Measurements from ENCODE around the gene PTPN14.
"Not testable (repeated sequence)": the region's sequence is repeated elsewhere in the genome, so short reads cannot be mapped to it uniquely, and the experiment has no call there.

Gene PTPN14

DNA sequence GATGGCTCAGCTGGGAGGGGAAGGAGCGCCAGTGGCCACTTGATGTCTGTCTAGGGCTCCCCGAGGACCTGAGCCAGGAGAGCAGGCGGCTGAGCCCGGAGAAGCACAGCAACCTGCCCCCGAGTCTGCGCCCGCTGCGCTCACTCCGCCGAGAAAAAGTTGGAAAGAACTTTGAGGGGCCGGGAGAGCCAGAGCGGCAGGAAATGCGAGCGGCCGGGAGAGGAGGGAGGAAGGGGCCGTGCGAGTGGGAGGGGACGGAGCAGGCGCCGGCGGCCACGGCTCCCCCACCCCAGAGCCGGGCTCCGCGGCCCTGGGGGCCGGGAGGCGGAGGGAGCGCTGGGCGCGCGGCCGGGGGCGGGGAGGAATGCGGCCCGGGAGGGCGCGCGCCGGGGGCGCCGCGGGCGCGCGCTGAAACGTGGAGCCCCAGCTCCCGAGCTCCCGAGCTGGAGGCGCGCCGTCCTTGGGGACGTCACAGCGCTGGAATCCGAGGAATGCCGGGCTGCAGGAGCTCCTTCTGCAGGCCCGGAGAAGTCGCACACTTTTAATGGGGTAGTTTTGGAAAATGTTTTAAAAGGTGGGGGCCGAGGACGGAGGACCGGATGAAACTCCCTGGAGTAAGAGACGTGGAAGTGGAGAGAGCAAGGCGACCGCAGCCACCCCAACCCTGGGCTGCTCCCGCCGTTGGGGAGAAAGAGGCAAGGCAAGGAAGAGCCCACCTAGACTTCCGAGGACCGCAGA lies at the start of gene PTPN14:
Gene PTPN14, minus strand, starts transcription at position 167 of the 738 bp plus-strand sequence. CDS start 86,799 bp downstream, outside the sequence.
- no peak for DNase-seq (ENCODE audit: low read depth)

DNA sequence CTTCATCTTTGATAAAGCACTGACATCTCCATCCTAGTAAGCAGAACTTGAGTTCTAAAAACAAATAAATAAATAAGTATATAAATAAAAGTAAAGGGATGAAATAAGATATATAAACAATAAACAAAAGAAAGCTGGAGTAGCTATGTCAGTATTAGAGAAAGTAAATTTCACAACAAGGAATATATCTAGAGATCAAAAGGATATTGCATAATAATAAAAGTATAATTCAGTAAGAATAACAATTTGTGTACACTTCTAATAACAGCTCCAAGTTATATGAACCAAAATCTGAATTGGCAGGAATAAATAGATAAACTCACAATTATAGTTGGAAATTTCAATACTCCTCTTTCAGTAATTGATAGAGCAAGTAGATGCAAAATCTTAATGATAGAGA lies 41.8 kb upstream of the PTPN14 start:
- no peak for DNase-seq (ENCODE audit: low read depth)

DNA sequence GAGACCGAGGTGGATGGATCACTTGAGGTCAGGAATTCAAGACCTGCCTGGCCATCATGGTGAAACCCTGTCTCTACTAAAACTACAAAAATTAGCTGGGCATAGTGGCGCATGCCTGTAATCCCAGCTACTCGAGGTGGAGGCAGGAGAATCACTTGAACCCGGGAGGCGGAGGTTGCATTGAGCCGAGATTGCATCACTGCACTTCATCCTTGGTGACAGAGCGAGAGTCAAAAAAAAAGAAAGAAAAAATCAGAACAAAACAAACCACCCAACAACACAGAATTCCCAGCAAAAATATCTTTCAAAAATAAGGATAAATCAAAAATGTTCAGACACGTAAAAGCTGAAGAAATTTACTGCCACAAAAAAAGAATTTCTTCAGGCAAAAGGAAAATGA lies 40.5 kb upstream of the PTPN14 start:
- not testable (repeated sequence) for DNase-seq (ENCODE audit: low read depth)

DNA sequence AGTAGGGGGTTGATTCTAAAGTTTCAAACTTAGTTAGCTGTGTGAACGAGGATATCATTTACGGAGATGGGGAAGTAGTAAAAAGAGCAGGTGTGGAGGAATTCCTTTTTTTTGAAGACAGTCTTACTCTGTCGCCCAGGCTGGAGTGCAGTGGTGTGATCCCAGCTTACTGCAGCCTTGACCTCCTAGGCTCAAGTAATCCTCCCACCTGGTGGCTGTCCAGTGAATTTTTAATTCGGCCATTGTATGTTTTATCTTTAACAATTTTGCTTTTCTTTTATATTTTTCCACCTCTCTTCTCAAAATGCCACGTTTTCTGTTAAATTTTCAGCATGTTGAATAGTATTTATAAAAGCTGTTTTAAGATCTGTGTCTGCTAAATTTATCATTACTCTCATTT lies 39.3 kb upstream of the PTPN14 start:
- DNase-seq (ENCODE audit: low read depth) = no peak

DNA sequence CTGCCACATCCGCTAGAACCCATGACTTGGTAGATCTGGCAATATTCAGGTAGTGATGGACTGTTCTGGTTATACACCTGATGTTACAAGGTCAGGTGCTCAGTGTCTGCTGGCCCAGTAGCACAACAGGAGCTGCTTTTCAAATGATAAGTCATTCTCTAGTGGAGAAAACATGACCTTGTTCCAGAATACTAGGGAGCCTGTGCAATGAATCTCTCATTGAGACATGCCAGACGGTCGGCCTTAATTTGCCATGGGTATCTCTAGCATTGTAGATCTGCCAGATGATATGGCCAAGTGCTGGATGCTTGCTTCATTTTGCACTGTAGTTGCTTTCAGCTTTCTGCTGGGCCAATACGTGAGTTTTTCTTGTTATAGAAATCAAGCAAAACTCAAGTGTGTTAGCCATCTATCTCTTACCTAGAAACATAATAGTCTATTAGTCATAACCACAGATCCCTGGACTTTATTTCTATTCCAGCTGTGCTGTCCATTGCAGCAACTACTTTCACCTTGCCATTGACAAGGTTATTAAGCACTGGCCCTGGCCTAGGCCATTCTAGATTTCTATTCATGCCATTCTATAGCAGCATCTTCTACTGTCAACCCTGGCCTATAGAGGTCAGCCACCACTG lies 37.7 kb upstream of the PTPN14 start:
- DNase-seq (ENCODE audit: low read depth) = no peak

DNA sequence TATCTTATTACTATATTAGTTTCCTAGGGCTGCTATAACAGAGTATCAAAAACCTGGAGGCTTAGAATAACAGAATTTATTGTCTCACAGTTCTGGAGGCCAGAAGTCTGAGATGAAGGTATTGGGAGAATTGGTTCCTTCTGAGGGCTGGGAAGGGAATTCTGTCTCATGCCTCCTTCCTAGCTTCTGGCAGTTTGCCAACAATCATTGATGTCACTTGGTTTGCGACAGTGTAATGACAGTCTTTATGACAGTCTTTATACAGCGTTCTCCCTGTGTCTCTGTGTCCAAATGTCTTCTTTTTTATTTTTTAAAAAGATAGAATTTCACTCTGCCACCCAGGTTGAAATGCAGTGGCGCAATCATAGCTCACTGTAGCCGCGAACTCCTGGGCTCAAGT lies 35.8 kb upstream of the PTPN14 start:
- no peak for DNase-seq (ENCODE audit: low read depth)

DNA sequence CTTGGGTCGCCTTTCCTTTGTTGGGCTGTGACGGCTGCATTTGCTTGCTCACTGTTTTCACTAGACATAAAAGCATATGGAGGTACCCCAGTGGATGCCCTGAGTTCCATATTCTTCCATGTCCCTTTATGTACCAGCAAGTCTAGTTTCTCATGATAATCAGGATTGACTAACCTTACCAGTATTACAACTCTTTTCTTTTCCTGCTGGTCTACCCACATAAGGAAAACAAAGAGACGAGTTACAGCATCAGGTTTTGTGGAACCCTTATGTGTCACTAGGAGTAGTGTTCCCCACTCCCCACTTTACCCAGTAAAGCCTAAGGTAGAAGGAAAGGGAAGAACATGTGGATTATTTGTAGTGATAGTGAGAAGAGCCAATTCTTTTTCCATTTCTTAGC lies 35.2 kb upstream of the PTPN14 start:
- DNase-seq (ENCODE audit: low read depth) = no peak

DNA sequence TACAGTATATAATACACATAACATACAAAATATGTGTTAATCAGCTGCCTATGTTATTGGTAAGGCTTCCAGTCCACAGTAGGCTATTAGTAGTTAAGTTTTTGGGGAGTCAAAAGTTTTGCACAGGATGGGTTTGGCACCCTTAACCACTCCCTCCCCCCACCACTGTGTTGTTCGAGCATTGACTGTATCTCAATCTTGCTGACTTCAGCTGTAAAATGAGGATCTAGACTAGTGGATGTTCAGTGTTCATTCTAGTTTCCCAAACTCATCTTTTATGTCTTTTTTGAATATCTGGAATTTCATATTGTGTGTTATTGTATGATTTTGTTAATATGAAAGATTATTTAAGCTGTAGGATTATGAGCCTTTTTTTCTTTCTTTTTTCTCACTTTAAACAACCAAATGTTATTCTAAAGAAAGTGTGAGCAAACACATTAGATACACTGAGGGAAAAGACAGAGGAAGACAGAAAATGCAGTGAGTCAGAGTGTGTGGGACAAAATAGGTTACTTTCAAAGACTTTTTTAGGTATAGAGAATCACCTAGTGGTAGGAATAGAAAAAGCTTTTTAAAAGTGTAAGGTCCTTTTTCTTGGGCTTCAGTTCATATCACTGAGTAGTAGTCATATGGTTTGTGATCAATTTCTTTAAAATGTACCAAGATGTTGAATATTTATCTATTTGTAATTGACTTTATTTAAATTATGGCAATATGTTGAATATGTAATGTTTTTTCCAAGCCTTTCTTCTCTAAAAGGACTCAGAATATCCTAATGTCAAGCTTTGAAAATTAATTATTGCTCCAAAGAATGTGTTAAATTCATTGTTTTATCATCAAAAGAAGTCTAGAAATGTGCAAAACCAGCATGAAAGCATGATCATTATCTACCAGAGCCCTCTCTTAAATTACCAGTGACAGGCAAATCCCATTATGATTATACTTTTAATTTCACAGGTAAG lies 33.7 kb upstream of the PTPN14 start:
- no peak for DNase-seq (ENCODE audit: low read depth)

DNA sequence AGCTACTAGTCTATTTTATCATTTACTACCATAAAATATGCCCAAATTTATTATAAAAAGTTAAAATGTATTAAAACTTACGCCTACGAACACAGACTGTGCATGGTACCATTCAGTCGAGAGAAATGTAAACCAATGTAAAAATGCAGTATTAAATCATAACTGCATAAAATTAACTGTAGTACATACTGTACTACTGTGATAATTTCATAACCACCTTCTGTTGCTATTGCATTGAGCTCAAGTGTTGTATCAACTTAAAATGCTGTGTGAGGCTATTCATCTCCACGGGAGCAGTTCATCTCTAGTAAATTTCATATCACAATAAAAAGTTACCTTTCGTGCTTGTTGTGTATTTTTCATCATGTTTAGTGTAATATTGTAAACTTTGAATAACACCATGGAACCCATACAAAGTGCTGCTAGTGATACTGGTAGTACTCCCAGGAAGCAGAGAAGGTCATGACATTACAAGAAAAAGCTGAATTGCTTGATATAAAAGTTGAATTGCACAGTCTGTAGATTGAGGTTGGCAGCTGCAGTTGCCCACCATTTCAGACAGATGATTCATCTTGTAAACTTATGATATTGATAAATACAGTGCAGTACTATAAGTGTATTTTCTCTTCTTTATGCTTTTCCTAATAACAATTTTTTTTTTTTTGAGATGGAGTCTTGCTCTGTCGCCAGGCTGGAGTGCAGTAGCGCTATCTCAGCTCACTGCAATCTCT lies 32.6 kb upstream of the PTPN14 start:
- no peak for DNase-seq (ENCODE audit: low read depth)

DNA sequence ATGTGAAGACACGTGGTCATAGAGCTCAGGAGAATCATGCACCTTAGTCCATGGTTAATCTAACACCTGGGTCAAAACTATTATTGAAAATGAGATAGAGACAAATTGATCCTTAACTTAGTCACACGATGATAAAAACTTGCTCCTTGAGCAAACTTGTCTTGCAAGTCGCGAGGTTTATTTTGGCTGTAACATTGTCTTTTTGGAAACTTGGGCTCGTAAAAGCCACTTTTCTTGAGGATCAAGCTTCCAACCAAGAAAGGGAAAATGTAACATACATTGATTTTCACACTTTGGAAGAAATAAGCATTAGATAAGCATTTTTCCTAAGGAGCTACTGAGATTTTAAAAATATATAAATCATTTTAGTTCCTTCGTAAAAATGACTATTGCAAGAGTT lies 31.7 kb upstream of the PTPN14 start:
- no peak for DNase-seq (ENCODE audit: low read depth)

DNA sequence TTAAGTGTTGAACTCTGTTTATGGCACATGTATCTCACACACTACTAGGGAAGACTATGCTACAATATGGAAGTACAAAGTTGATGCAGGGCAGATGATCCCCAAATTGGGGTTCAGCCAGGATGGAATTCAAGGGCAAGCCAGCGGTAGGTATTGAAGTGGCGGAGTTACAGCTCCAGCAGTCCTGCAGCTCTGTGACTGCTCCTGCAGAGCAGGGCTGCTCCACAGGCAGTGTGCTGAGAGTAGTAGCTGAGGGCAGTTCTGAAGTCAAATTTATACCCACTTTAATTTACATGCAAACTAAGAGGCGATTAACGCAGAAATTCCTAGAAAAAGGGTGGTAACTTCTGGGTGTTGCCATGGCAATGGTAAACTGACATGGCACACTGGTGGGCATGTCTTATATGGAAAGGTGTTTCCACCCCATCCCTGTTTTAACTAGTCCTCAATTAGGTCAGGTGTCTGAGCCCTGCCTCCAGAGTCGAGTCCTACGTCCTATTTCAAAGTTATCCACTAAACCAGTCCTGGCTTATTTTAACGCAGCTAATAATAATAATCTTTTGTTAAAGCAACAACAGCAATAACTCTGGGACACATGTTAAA lies 31.0 kb upstream of the PTPN14 start:
- DNase-seq (ENCODE audit: low read depth) = no peak

DNA sequence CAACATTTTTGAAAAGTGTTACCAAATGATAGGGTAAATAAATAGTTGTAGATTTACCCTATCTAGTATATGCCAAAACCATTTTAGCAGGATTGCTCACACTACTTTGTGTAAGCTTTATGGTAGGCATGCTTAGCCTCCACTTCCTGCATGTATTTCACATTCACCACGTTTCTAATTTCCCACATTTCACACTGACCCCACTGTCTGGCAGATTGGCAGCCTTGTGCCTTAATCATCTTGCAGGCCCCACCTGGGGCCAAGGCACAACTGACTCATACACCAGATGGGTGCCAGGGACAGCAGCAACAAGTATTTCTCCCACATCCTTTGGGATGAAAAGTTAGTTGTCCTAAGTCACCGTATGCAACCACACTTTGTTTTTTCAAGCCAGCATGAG lies 30.4 kb upstream of the PTPN14 start:
- DNase-seq (ENCODE audit: low read depth) = no peak

DNA sequence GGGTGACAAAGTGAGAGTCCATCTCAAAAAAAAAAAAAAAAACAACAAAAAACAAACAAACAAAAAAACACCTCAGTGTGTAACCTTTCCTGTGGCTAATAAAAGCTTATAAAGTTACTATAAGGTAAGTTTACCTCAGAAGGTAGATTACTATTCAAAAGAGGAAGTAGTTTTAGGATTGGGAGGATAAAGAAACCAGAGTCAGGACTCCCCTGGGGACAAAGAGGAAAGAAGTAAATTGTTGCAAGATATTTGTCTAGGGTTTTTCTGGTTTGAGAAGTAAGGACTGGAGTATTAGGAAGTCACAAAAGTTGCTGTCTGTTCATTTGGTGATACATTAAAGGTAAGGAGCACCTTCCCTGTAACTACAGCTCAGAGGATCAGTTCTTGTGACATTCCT lies 27.8 kb upstream of the PTPN14 start:
- no peak for DNase-seq (ENCODE audit: low read depth)

DNA sequence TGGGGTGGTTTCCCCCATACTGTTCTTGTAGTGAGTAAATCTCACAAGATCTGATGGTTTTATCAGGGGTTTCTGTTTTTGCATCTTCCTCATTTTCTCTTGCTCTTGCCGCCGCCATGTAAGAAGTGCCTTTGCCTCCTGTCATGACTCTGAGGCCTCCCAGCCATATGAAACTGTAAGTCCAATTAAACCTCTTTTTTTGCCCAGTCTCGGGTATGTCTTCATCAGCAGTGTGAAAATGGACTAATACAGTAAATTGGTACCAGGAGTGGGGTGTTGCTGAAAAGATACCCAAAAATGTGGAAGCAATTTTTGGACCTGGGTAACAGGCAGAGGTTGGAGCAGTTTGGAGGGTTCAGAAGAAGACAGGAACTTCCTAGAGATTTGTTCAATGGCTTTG lies 24.7 kb upstream of the PTPN14 start:
- DNase-seq (ENCODE audit: low read depth) = not testable (repeated sequence)

DNA sequence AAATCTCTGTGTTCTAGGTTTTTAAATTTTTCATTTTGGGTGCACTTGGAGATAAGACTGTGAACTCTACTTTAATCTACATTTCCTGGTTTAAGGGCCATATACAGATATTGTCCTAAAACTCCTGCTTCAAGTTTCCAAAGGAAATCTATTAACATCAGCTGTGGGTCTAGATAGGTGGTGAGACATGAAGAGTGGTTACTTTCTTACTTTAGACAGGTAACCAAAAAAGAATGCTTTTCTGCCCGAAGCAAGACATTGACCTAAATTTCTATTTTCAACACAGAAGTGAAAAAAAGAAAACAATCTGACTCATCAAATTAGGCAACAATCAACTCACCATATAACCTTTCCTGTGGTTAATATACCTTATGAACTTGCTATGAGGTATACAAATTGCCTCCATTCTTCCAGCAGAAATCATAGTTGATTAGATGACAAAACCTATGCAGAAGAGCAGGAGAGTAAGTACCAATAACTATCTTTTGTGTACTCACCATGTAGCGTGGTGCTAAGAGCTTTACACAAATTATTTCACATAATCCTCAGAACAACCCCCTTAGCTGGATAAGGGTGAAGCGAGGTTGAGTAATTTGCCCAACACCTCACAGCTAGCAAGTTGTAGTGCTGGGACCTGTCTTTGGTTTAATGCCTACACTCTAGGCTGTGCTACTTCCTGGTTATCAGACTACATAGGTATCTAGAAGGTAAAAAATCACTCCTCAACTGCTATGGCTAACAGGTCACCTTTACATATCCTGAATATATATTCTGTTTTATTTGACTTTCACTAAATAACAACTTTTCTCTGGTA lies 23.4 kb upstream of the PTPN14 start:
- no peak for DNase-seq (ENCODE audit: low read depth)

DNA sequence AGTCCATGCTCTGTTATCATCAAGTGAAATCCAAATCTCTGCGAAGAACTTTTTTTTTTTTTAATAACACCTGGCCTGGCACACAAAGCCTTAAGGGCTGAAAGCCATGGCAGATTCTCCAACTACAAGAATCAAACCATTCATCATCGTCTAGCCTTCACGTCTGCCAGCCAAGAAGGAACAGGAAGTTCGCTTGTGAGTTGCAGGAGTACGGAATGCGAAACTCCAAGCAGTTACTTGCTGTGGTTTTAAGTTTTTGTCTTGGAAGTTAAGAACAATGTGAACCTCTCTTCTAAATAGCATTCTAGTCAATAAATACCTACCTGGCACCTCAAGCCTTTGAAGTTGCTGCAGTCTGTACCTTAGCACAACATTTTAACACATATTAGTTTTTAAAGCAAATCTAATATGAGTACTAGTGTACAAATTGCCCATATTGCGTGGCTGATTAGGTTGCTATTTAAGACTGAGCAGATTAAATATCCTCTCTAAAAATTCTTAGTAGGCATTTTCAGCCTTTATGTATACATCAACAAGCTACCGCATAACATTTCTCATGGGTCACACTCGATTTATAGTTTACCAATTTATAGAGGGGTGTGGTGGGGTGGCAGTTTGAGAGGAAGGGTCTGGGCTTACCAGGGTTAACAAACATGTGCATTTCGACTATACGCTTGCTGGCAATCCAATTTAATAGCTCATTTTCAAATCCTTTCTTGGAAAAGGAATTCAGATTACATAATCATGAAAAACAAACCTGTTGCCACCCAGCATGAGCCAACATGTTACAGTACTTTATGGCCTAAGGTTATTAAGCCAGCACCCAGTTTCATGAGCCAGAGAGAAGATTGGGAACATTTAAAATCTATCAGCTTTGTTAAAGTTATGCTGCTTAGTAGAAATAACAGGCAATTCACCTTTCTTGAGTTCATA lies 22.2 kb upstream of the PTPN14 start:
- DNase-seq (ENCODE audit: low read depth) = no peak

DNA sequence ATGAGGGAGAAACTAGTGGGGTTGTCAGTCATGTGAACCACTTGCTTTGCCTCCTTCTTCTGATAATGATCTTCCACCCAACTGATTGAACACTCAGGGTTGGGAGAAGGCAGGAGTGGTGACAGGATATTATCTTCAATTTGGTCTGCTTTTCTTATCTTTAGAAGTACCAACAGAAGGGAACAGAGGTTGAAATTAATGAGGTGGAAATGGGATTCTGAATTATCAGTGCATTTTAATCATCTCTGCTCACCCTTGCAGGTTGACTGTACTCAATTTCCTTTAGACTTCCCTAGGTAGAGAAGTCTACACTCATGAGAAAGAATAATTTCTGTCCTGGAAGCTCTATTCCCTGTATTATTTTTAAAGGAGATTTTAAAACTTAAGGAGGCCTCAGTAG lies 19.9 kb upstream of the PTPN14 start:
- DNase-seq (ENCODE audit: low read depth) = no peak

DNA sequence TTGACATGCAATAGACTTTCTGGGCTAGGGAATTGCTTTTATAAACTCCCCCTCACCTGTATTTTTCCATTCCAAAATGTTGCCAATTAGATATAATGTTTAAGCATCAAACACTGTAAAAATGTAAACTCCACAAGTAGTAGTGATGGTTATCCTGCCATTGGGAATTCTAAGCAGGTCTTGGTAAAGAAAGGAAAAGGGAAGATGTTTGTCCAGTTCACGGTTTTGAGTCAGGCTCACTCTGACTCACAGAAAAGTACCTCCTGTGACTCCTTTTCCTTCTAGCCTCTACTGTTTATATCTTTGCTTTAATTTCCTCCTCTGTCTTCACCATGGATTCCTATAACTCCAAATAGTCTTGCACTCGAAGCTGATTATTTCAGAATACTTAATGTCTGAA lies 19.0 kb upstream of the PTPN14 start:
- DNase-seq (ENCODE audit: low read depth) = no peak

DNA sequence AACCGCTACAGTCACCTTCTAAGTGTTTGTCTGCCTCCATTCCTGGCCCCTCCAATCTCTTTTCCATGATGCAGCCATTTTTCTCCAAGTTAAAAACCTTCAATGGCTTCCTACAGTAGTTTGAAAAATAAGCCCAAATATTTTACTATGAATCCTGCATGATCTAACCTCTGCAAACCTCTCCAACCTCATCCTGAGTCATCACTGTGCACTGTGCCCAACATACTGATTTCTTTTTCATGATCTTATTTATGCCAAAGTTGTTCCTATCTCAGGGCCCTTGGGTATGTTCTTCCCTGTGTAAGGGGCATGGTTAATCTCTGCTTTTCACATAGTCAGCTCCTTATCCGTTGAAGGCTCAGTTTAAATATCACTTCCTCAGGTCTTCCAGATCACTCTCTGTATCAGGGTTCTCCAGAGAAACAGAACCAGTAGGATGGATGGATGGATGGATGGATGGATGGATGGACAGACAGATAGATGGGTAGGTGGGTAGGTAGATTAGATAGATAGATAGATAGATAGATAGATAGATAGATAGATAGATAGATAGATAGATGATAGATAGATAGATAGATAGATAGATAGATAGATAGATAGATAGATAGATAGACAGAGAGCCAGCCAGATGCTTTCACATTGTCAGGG lies 18.1 kb upstream of the PTPN14 start:
- no peak for DNase-seq (ENCODE audit: low read depth)
